ENCODE results near the gene TMED6.

Gene TMED6

GRCh38 chr16:69329369-69330285, 22.0 kb downstream of the TMED6 start:
- H3K79me1 ChIP-seq (ENCODE audit: low read depth, low read length) = peaks cover 19% of the 10 kb centered on the region
- no CpG with 5 or more reads among the region's 77 CpGs for WGBS, 2 donors (ENCODE audit: extremely low coverage in 2 of 2, insufficient read length in 2 of 2, insufficient replicate concordance in 1 of 2)
- H3K9ac ChIP-seq (ENCODE audit: low read depth, low read length, poor library complexity) = peak overlapping the region; percentile 99
- peak overlapping the region; percentile 63 for H3K14ac ChIP-seq (ENCODE audit: low read length)
- no peaks in the 10 kb centered on the region for H3K9me3 ChIP-seq (replicated peaks in 1 of 2; ENCODE audit: control insufficient read depth in 2 of 2, insufficient read depth in 1 of 2, low read depth in 1 of 2, low read length in 2 of 2)
- peak overlapping the region; percentile 96 for H2AFZ ChIP-seq (ENCODE audit: low read length)
- H3K18ac ChIP-seq (ENCODE audit: low read length) = peak overlapping the region; percentile 88
- peak overlapping the region; percentile 89 for H2BK12ac ChIP-seq (ENCODE audit: low read length)
- peak overlapping the region; percentile 96 for H3K4me2 ChIP-seq (ENCODE audit: insufficient read depth, low read length, poor library complexity, severe bottlenecking)
- no peak overlapping the region for H4K91ac ChIP-seq (ENCODE audit: low read depth, low read length, poor library complexity)
- peaks cover 51 to 89% of the 10 kb centered on the region in 2 donors for H3K36me3 ChIP-seq (replicated peaks in 1 of 2; ENCODE audit: control insufficient read depth in 2 of 2, insufficient read depth in 2 of 2, low read length in 2 of 2)
- H3K4me3 ChIP-seq (ENCODE audit: low read length in 2 of 2) = peak overlapping the region; percentile 85 to 92
- DNase-seq (ENCODE audit: low spot score) = no peak
- peak overlapping the region; percentile 87 for H2AK5ac ChIP-seq (ENCODE audit: low read depth, low read length)
- no peaks in the 10 kb centered on the region for H3K27me3 ChIP-seq (ENCODE audit: control insufficient read depth in 3 of 3, insufficient read depth in 3 of 3, low read depth in 1 of 3, low read length in 3 of 3)
- H2BK120ac ChIP-seq (ENCODE audit: low read depth, low read length) = no peak overlapping the region
- H4K8ac ChIP-seq (ENCODE audit: low read depth, low read length) = peak overlapping the region; percentile 30
- peak overlapping the region; percentile 99 for H3K23ac ChIP-seq (ENCODE audit: low read depth, low read length, poor library complexity)
- H3K27ac ChIP-seq (replicated peaks; ENCODE audit: low read length) = no peak overlapping the region
- peak overlapping the region; percentile 87 for H2BK5ac ChIP-seq (ENCODE audit: low read length)
- no peak overlapping the region for H2BK15ac ChIP-seq (ENCODE audit: low read length)
- peak overlapping the region; percentile 71 for H3K4ac ChIP-seq (ENCODE audit: low read length)
- H3K4me1 ChIP-seq (ENCODE audit: control insufficient read depth in 2 of 2, insufficient read depth in 1 of 2, low read depth in 1 of 2, low read length in 2 of 2) = peaks cover 15 to 16% of the 10 kb centered on the region in 2 donors

- Histone ChIP-seq H2AFZ (ENCODE audit: low read length) (no peak overlapping the region), H3K4me1 (ENCODE audit: control insufficient read depth in 2 of 2, insufficient read depth in 1 of 2, low read depth in 1 of 2, low read length in 2 of 2) (peaks cover 15 to 16% of the 10 kb centered on the region in 2 donors), H2AK5ac (ENCODE audit: low read depth, low read length) (no peak overlapping the region), H2BK5ac (ENCODE audit: low read length) (no peak overlapping the region), H3K23ac (ENCODE audit: low read depth, low read length, poor library complexity) (no peak overlapping the region), H3K27ac (replicated peaks; ENCODE audit: low read length) (no peak overlapping the region), H3K36me3 (replicated peaks in 1 of 2; ENCODE audit: control insufficient read depth in 2 of 2, insufficient read depth in 2 of 2, low read length in 2 of 2) (peaks cover 51 to 89% of the 10 kb centered on the region in 2 donors), H3K18ac (ENCODE audit: low read length) (no peak overlapping the region), H3K4me2 (ENCODE audit: insufficient read depth, low read length, poor library complexity, severe bottlenecking) (no peak overlapping the region), H3K9me3 (replicated peaks in 1 of 2; ENCODE audit: control insufficient read depth in 2 of 2, insufficient read depth in 1 of 2, low read depth in 1 of 2, low read length in 2 of 2) (no peaks in the 10 kb centered on the region), H2BK120ac (ENCODE audit: low read depth, low read length) (no peak overlapping the region), H4K8ac (ENCODE audit: low read depth, low read length) (no peak overlapping the region), H3K79me1 (ENCODE audit: low read depth, low read length) (peaks cover 23% of the 10 kb centered on the region), H2BK15ac (ENCODE audit: low read length) (no peak overlapping the region), H4K91ac (ENCODE audit: low read depth, low read length, poor library complexity) (no peak overlapping the region), H3K9ac (ENCODE audit: low read depth, low read length, poor library complexity) (peak overlapping the region; percentile 68), H3K4me3 (ENCODE audit: low read length in 2 of 2) (peak overlapping the region; percentile 85 to 92), H3K14ac (ENCODE audit: low read length) (no peak overlapping the region), H2BK12ac (ENCODE audit: low read length) (no peak overlapping the region), H3K4ac (ENCODE audit: low read length) (no peak overlapping the region), H3K27me3 (ENCODE audit: control insufficient read depth in 3 of 3, insufficient read depth in 3 of 3, low read depth in 1 of 3, low read length in 3 of 3) (no peaks in the 10 kb centered on the region)
- WGBS, 2 donors (ENCODE audit: extremely low coverage in 2 of 2, insufficient read length in 2 of 2, insufficient replicate concordance in 1 of 2) = no CpG with 5 or more reads among the region's 10 CpGs
- no peak for DNase-seq (ENCODE audit: low spot score)
These were observed 22.7 kb downstream of the TMED6 start for GRCh38 chr16:69328854-69329316.

DNA sequence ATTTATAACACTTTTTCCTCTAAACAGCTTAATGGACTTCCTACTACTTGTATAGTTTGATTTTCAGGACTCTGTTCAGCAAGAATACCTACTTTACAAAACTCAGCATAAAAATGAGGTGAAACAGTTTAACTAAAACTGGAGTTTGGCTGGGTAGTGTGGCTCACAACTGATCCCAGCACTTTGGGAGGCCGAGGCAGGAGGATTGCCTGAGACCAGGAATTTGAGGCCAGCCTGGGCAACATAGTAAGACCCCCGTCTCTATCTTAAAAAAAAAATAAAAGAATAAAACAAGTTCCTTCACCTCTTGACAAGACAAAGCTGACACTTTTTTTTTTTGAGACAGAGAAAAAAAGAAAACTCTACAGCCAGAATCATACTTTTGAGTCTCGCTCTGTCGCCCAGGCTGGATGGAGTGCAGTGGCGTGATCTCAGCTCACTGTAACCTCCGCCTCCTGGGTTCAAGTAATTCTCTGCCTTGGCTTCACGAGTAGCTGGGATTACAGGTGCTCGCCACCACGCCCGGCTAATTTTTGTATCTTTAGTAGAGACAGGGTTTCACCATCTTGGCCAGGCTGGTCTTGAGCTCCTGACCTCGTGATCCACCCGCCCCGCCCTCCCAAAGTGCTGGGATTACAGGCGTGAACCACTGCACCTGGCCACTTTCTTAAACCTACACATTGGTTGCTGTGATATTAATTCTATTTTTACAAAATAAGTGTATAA, 23.8 kb downstream of the TMED6 start:
- Histone ChIP-seq H4K91ac (ENCODE audit: low read depth, low read length, poor library complexity) (no peak overlapping the region), H2AFZ (ENCODE audit: low read length) (no peak overlapping the region), H2BK120ac (ENCODE audit: low read depth, low read length) (no peak overlapping the region), H3K9me3 (replicated peaks in 1 of 2; ENCODE audit: control insufficient read depth in 2 of 2, insufficient read depth in 1 of 2, low read depth in 1 of 2, low read length in 2 of 2) (peaks cover 0 to 2% of the 10 kb centered on the region in 2 donors), H2BK15ac (ENCODE audit: low read length) (no peak overlapping the region), H3K4ac (ENCODE audit: low read length) (no peak overlapping the region), H3K4me1 (ENCODE audit: control insufficient read depth in 2 of 2, insufficient read depth in 1 of 2, low read depth in 1 of 2, low read length in 2 of 2) (peaks cover 15 to 16% of the 10 kb centered on the region in 2 donors), H3K27me3 (ENCODE audit: control insufficient read depth in 3 of 3, insufficient read depth in 3 of 3, low read depth in 1 of 3, low read length in 3 of 3) (no peaks in the 10 kb centered on the region), H3K23ac (ENCODE audit: low read depth, low read length, poor library complexity) (no peak overlapping the region), H4K8ac (ENCODE audit: low read depth, low read length) (no peak overlapping the region), H2BK12ac (ENCODE audit: low read length) (no peak overlapping the region), H3K79me1 (ENCODE audit: low read depth, low read length) (peaks cover 28% of the 10 kb centered on the region), H3K36me3 (replicated peaks in 1 of 2; ENCODE audit: control insufficient read depth in 2 of 2, insufficient read depth in 2 of 2, low read length in 2 of 2) (peaks cover 50 to 89% of the 10 kb centered on the region in 2 donors), H2BK5ac (ENCODE audit: low read length) (no peak overlapping the region), H3K27ac (replicated peaks; ENCODE audit: low read length) (no peak overlapping the region), H3K9ac (ENCODE audit: low read depth, low read length, poor library complexity) (no peak overlapping the region), H3K4me3 (ENCODE audit: low read length in 2 of 2) (no peak overlapping the region), H3K18ac (ENCODE audit: low read length) (no peak overlapping the region), H3K14ac (ENCODE audit: low read length) (no peak overlapping the region), H2AK5ac (ENCODE audit: low read depth, low read length) (no peak overlapping the region), H3K4me2 (ENCODE audit: insufficient read depth, low read length, poor library complexity, severe bottlenecking) (no peak overlapping the region)
- WGBS, 2 donors (ENCODE audit: extremely low coverage in 2 of 2, insufficient read length in 2 of 2, insufficient replicate concordance in 1 of 2) = no CpG with 5 or more reads among the region's 14 CpGs
- DNase-seq (ENCODE audit: low spot score) = no peak

Data from neuronal stem cell (in vitro differentiated cells).